GM19035 (cell line): ENCODE measurements around the gene ZNF878.
"Not testable (repeated sequence)": the region's sequence is repeated elsewhere in the genome, so short reads cannot be mapped to it uniquely, and the experiment has no call there.

Experiments
- ATAC-seq: cut with Tn5 transposase; IDR thresholded peaks from one replicate; pipeline ENCODE4 v1.9.1; 2021; ENCODE audit not compliant: unreplicated experiment

Gene ZNF878

GRCh38 chr19:12052497-12053169 is at the start of gene ZNF878:
TSS of gene ZNF878 (minus strand) at chr19:12052961. CDS start at chr19:12052801, 160 bp downstream.
- ATAC-seq, result no peak

- no peak for ATAC-seq
Observed at GRCh38 chr19:12098040-12098439, 45.3 kb upstream of the ZNF878 start.

- no peak for ATAC-seq
Observed at GRCh38 chr19:12095111-12095790, 42.5 kb upstream of the ZNF878 start.

DNA sequence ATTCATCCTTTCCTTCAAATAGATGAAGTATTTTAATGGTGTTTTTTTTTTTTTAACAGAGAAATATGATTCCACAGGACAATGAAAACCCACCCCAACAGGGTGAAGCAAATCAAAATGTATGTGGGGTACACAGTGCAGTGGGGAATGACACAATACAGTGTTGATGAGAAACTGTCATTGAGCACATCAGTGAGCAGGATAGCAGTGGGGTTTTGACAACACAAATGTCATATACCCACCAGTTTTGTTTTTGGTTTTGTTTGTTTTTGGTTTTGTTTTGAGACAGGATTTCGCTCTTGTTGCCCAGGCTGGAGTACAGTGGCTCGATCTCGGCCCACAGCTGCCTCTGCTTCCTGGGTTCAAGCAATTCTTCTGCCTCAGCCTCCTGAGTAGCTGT is 41.0 kb upstream of the ZNF878 start:
- ATAC-seq, result no peak

GRCh38 chr19:12092956-12093355 is 40.2 kb upstream of the ZNF878 start:
- no peak for ATAC-seq

DNA sequence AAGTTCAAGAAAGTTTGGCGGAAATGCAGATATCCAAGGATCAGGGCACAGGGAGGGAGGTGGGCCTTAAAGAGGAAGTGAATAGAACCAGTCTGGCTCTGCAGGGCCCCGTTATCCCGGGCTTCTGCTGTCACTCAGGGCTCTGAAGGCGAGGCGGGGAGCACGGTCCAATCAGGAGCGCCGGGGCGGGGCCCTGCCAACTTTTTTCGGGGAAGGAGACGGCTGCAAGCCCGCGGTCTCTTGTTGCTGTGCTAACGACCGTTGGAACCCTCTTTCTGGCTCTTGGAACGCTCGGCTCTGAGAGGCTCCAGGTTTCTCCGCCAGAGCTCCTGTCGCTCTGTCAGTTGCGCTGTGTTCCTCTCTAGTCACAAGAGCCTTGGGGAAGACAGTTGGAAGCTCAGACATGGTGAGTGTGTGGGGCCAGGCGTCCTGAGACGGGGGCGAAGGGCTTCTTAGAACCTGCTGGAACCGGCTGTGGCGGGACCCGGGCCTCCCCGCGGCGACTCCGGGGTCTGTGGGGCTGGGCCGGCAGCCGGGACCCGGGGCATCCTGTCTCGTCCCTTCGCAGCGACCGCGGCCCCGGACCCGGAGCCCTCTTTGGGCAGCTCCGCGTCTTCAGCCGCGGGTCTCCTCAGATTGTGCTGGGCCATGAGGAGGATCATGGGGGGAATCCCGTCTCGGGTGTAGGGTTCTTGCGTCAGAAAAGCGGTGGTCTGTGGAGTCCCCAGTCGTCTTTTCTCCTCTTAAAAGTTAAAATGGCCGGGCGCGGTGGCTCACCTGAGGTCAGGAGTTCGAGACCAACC is 39.5 kb upstream of the ZNF878 start:
- ATAC-seq, result no peak

- ATAC-seq, result no peak
Observed at GRCh38 chr19:12090807-12091206, 38.0 kb upstream of the ZNF878 start.

DNA sequence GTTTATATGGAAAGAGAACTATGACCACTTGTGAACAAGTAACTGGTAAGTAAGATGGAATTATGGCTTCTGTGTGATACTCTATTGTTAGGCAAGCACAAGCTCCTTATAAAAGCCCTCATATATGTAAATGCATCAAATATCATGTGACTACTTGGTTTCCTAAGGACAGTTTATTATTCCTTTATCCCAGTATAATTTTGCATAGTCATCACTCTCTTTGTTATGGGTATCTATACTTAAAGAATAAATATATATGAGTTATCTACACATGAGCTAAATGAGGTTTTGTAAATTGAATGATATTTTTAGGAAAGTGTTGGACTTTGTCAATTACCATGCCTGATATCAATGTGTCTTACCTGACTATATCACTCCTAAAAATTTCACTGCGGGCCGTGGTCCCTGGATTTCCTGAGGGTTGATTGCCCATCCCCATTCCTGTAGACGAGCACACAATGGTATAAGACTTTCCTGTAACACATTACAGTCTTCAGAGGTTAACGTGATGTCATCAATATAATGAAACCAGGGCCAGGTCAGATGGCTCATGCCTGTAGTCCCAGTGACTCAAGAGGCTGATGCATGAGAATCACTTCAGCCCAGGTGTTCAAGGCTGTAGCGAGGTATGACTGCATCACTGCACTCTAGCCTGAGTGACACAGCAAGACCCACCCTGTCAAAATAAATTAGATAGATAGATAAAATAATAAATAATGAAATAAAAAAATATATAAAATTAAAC is 32.5 kb upstream of the ZNF878 start:
- no peak for ATAC-seq

- ATAC-seq, result not testable (repeated sequence)
Observed at GRCh38 chr19:12083336-12083735, 30.6 kb upstream of the ZNF878 start.

GRCh38 chr19:12077375-12077774 is 24.6 kb upstream of the ZNF878 start:
- no peak for ATAC-seq

GRCh38 chr19:12076331-12076730 is 23.6 kb upstream of the ZNF878 start:
- not testable (repeated sequence) for ATAC-seq

- no peak for ATAC-seq
Observed at GRCh38 chr19:12075538-12076139, 22.9 kb upstream of the ZNF878 start.

GRCh38 chr19:12064590-12065538 is 12.1 kb upstream of the ZNF878 start, which contains the start of gene ZNF844:
TSS of gene ZNF844 (plus strand) at chr19:12064731. CDS start at chr19:12064874, 143 bp downstream.
- no peak for ATAC-seq

GRCh38 chr19:12055784-12056183 is 3.0 kb upstream of the ZNF878 start:
- ATAC-seq, result no peak

GRCh38 chr19:12052091-12052496 is 667 bp downstream of the ZNF878 start:
- ATAC-seq, result no peak

GRCh38 chr19:12047868-12048267 is 4.9 kb downstream of the ZNF878 start:
- ATAC-seq, result no peak

DNA sequence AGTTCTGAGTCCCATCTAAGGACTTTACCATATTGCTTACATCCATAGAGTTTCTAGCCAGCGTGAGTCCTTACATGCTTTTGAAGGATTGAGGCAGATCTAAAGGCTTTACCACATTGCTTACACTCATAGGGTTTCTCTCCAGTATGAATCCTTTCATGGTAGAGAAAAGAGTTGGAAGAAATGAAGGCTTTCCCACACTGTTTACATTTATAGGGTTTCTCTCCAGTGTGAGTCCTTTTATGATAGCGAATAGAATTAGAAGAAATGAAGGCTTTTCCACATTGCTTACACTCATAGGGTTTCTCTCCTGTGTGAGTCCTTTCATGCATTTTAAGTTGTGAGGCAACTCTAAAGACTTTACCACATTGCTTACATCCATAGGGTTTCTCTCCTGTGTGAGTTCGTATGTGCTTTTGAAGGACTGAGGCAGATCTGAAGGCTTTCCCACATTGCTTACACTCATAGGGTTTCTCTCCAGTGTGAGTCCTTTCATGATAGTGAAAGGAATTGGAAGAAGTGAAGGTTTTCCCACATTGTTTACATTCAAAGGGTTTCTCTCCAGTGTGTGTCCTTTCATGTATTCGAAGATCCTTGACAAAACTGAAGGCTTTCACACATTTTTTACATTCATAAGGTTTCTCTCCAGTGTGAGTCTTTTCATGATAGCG is 8.9 kb downstream of the ZNF878 start:
- no peak for ATAC-seq

- no peak for ATAC-seq
Observed at GRCh38 chr19:12042893-12043292, 9.9 kb downstream of the ZNF878 start.
